Measurements from ENCODE around the gene PRSS38. TPM values are rescaled to one million over a fixed set of nuclear protein-coding genes. Genes with fewer than 3 reads are reported as not detected.

Gene PRSS38
- total and polyA plus RNA-seq, 5 experiments from 2014 or later = not detected

GRCh38 chr1:227789084-227790033, 26.1 kb upstream of the PRSS38 start:
- Mint-ChIP-seq H3K27ac (peak overlapping the region in 8 of 10 donors; percentile 15 to 92 (median 70)), H3K36me3 (no peaks in the 10 kb centered on the region), H3K9me3 (no peaks in the 10 kb centered on the region), H3K27me3 (peaks cover 0 to 3% (median 0%) of the 10 kb centered on the region in 5 donors), H3K4me3 (peak overlapping the region; percentile 82 to 94 (median 86)), H3K4me1 (peaks cover 17 to 31% (median 28%) of the 10 kb centered on the region in 4 donors)
- no peak for ATAC-seq
- POLR2A ChIA-PET = interaction anchor here (1.4 to 2.5 kb wide), 5 partner anchors 16 to 80 kb away, joined by 4 to 26 read pairs (median 12); partner anchors contain the start of genes JMJD4 and SNAP47
- peak in 2 of 10 donors; percentile 17 to 64 for DNase-seq

GRCh38 chr1:227790034-227790400, 25.5 kb upstream of the PRSS38 start:
- Mint-ChIP-seq H3K4me3 (peak overlapping the region in 3 of 10 donors; percentile 82 to 89 (median 87)), H3K27ac (peak overlapping the region in 3 of 10 donors; percentile 25 to 75 (median 53))

GRCh38 chr1:227790868-227791267, 24.6 kb upstream of the PRSS38 start:
- H3K27me3 Mint-ChIP-seq = peaks cover 0 to 7% (median 0%) of the 10 kb centered on the region in 5 donors
- DNase-seq (no peak), ATAC-seq (no peak)
- POLR2A ChIA-PET = no interaction called here
- peak overlapping the region in 2 of 10 donors; percentile 31 to 42 for H3K4me3 Mint-ChIP-seq
- peak overlapping the region in 4 of 10 donors; percentile 4 to 70 (median 36) for H3K27ac Mint-ChIP-seq
- H3K9me3 Mint-ChIP-seq = no peaks in the 10 kb centered on the region
- peaks cover 17 to 31% (median 25%) of the 10 kb centered on the region in 4 donors for H3K4me1 Mint-ChIP-seq
- no peaks in the 10 kb centered on the region for H3K36me3 Mint-ChIP-seq

More at GRCh38 chr1:227790034-227790400, 25.5 kb upstream of the PRSS38 start:
- Mint-ChIP-seq H3K36me3 (no peaks in the 10 kb centered on the region), H3K9me3 (no peaks in the 10 kb centered on the region), H3K4me1 (peaks cover 17 to 31% (median 28%) of the 10 kb centered on the region in 4 donors), H3K27me3 (peaks cover 0 to 7% (median 0%) of the 10 kb centered on the region in 5 donors)
- POLR2A ChIA-PET = interaction anchor here (1.4 to 1.6 kb wide), 2 partner anchors 24 to 80 kb away, joined by 4 to 12 read pairs; no protein-coding TSS in a partner anchor
- DNase-seq (no peak), ATAC-seq (no peak)

GRCh38 chr1:227791425-227792143, 23.9 kb upstream of the PRSS38 start:
- no peak for ATAC-seq
- Mint-ChIP-seq H3K9me3 (no peaks in the 10 kb centered on the region), H3K27ac (peak overlapping the region in 4 of 10 donors; percentile 4 to 34 (median 16)), H3K4me1 (peaks cover 17 to 27% (median 20%) of the 10 kb centered on the region in 4 donors), H3K27me3 (peaks cover 0 to 7% (median 0%) of the 10 kb centered on the region in 5 donors), H3K36me3 (no peaks in the 10 kb centered on the region), H3K4me3 (no peak overlapping the region)
- DNase-seq = no peak
- POLR2A ChIA-PET = no interaction called here

- Mint-ChIP-seq H3K9me3 (no peaks in the 10 kb centered on the region), H3K27ac (peak overlapping the region in 3 of 10 donors; percentile 14 to 35 (median 32)), H3K36me3 (no peaks in the 10 kb centered on the region), H3K4me3 (no peak overlapping the region), H3K27me3 (peaks cover 0 to 7% (median 0%) of the 10 kb centered on the region in 5 donors), H3K4me1 (peaks cover 10 to 21% (median 14%) of the 10 kb centered on the region in 4 donors)
- POLR2A ChIA-PET = interaction anchor here (1.1 kb wide), 1 partner anchor 27 kb away, joined by 3 read pairs; no protein-coding TSS in a partner anchor
- DNase-seq (no peak), ATAC-seq (no peak)
Observed at GRCh38 chr1:227792216-227793078, 23.0 kb upstream of the PRSS38 start.

- Mint-ChIP-seq H3K9me3 (no peaks in the 10 kb centered on the region), H3K27me3 (peaks cover 0 to 7% (median 0%) of the 10 kb centered on the region in 5 donors), H3K27ac (peak overlapping the region in 1 of 10 donors; percentile 35), H3K4me3 (no peak overlapping the region), H3K4me1 (peaks cover 7 to 21% (median 13%) of the 10 kb centered on the region in 4 donors), H3K36me3 (no peaks in the 10 kb centered on the region)
- no peak for ATAC-seq
- POLR2A ChIA-PET = interaction anchor here (1.0 to 1.1 kb wide), 2 partner anchors 27 to 28 kb away, joined by 3 to 5 read pairs; no protein-coding TSS in a partner anchor
- DNase-seq = peak in 1 of 10 donors; percentile 16
Observed at GRCh38 chr1:227793079-227793947, 22.2 kb upstream of the PRSS38 start.

- Mint-ChIP-seq H3K4me1 (peaks cover 4 to 15% (median 9%) of the 10 kb centered on the region in 4 donors), H3K27ac (peak overlapping the region in 1 of 10 donors; percentile 56), H3K27me3 (peaks cover 0 to 7% (median 0%) of the 10 kb centered on the region in 5 donors), H3K36me3 (no peaks in the 10 kb centered on the region), H3K4me3 (no peak overlapping the region), H3K9me3 (no peaks in the 10 kb centered on the region)
- POLR2A ChIA-PET = interaction anchor here (1.0 kb wide), 1 partner anchor 28 kb away, joined by 5 read pairs; no protein-coding TSS in a partner anchor
- DNase-seq = no peak
- no peak for ATAC-seq
Observed at GRCh38 chr1:227793948-227794816, 21.3 kb upstream of the PRSS38 start.

GRCh38 chr1:227794817-227795192, 20.7 kb upstream of the PRSS38 start:
- no peak for DNase-seq
- peaks cover 0 to 11% (median 6%) of the 10 kb centered on the region in 4 donors for H3K4me1 Mint-ChIP-seq
- no peaks in the 10 kb centered on the region for H3K36me3 Mint-ChIP-seq
- ATAC-seq = no peak
- POLR2A ChIA-PET = interaction anchor here (1.0 kb wide), 1 partner anchor 29 kb away, joined by 5 read pairs; no protein-coding TSS in a partner anchor
- no peak overlapping the region for H3K27ac Mint-ChIP-seq
- H3K9me3 Mint-ChIP-seq = peaks cover 0 to under 1% (median 0%) of the 10 kb centered on the region in 9 donors
- peaks cover 0 to 7% (median 0%) of the 10 kb centered on the region in 5 donors for H3K27me3 Mint-ChIP-seq
- no peak overlapping the region for H3K4me3 Mint-ChIP-seq

GRCh38 chr1:227795732-227796131, 19.7 kb upstream of the PRSS38 start:
- H3K9me3 Mint-ChIP-seq = peaks cover 0 to 1% (median 0%) of the 10 kb centered on the region in 9 donors
- DNase-seq (no peak), ATAC-seq (no peak)
- H3K27ac Mint-ChIP-seq = no peak overlapping the region
- H3K4me3 Mint-ChIP-seq = no peak overlapping the region
- H3K27me3 Mint-ChIP-seq = peaks cover 0 to 7% (median 0%) of the 10 kb centered on the region in 5 donors
- POLR2A ChIA-PET = interaction anchor here (0.6 kb wide), 2 partner anchors 50 to 51 kb away, joined by 3 read pairs; no protein-coding TSS in a partner anchor
- peaks cover 0 to 8% (median 5%) of the 10 kb centered on the region in 4 donors for H3K4me1 Mint-ChIP-seq
- no peaks in the 10 kb centered on the region for H3K36me3 Mint-ChIP-seq

GRCh38 chr1:227796359-227796915, 19.0 kb upstream of the PRSS38 start:
- Mint-ChIP-seq H3K4me3 (no peak overlapping the region), H3K9me3 (peaks cover 0 to 1% (median 0%) of the 10 kb centered on the region in 9 donors), H3K27ac (peak overlapping the region in 1 of 10 donors; percentile 71), H3K4me1 (peaks cover 0 to 3% (median 1%) of the 10 kb centered on the region in 4 donors), H3K27me3 (peaks cover 0 to 7% (median 0%) of the 10 kb centered on the region in 5 donors), H3K36me3 (no peaks in the 10 kb centered on the region)
- DNase-seq = no peak
- POLR2A ChIA-PET = interaction anchor here (0.6 kb wide), 1 partner anchor 50 kb away, joined by 3 read pairs; no protein-coding TSS in a partner anchor
- ATAC-seq = no peak

Data from naive thymus-derived CD8-positive, alpha-beta T cell (primary cell).